Neural progenitor cell (in vitro differentiated cells): ENCODE data around the gene SLC11A1. TPM values are rescaled to one million over a fixed set of nuclear protein-coding genes. Genes with fewer than 3 reads are reported as not detected.

Experiments
- DNase-seq: peaks from one replicate; pipeline ENCODE4 v3.0.0-alpha.2; 2016; ENCODE audit warnings: low spot score
- H2AFZ ChIP-seq: fragments of 200-600 bp; sonication (generic); replicated peaks from 2 replicates; pipeline ENCODE4 v1.6.1; 2016; ENCODE audit warnings: antibody characterized with exemption
- H3F3A ChIP-seq: fragments of 200-600 bp; sonication (generic); 2 replicates; pipeline ENCODE4 v1.6.1; 2016; ENCODE audit warnings: antibody characterized with exemption, low read depth
- H3K27ac ChIP-seq: fragments of 200-600 bp; sonication (generic); 2 replicates; pipeline ENCODE4 v1.5.1; 2016; ENCODE audit warnings: mild to moderate bottlenecking
- H3K27me3 ChIP-seq: fragments of 200-600 bp; sonication (generic); 2 replicates; pipeline ENCODE4 v1.6.1; 2016; ENCODE audit warnings: mild to moderate bottlenecking, moderate library complexity
- H3K36me3 ChIP-seq: fragments of 200-600 bp; sonication (generic); 2 replicates; pipeline ENCODE4 v1.5.1; 2016
- H3K4me1 ChIP-seq: fragments of 200-600 bp; sonication (generic); 2 replicates; pipeline ENCODE4 v1.6.1; 2016; ENCODE audit warnings: mixed run types
- H3K4me2 ChIP-seq: fragments of 200-600 bp; sonication (generic); 2 replicates; pipeline ENCODE4 v1.6.1; 2016
- H3K4me3 ChIP-seq: fragments of 200-600 bp; sonication (generic); 2 replicates; pipeline ENCODE4 v1.5.1; 2016
- H3K79me2 ChIP-seq: fragments of 200-600 bp; sonication (generic); 2 replicates; pipeline ENCODE4 v1.6.1; 2016; ENCODE audit warnings: low read depth
- H3K9ac ChIP-seq: fragments of 200-600 bp; sonication (generic); 2 replicates; pipeline ENCODE4 v1.6.1; 2016
- H3K9me3 ChIP-seq: fragments of 200-600 bp; sonication (generic); 2 replicates; pipeline ENCODE4 v1.5.1; 2016; ENCODE audit warnings: low read depth
- H4K20me1 ChIP-seq: fragments of 200-600 bp; sonication (generic); 2 replicates; pipeline ENCODE4 v1.6.1; 2016; ENCODE audit warnings: low read depth
- H3K27ac Mint-ChIP-seq: 3 replicates; pipeline ENCODE4 v1.8.0; 2021; ENCODE audit warnings: mixed read lengths
- H3K27me3 Mint-ChIP-seq: 2 replicates; pipeline ENCODE4 v1.8.0; 2022; ENCODE audit warnings: low read depth, mild to moderate bottlenecking, inconsistent platforms, moderate library complexity, mixed read lengths; ENCODE audit not compliant: insufficient read depth
- H3K36me3 Mint-ChIP-seq: 3 replicates; pipeline ENCODE4 v1.8.0; 2021; ENCODE audit warnings: mixed read lengths
- H3K4me1 Mint-ChIP-seq: 3 replicates; pipeline ENCODE4 v1.8.0; 2021; ENCODE audit warnings: mixed read lengths
- H3K4me3 Mint-ChIP-seq: 3 replicates; pipeline ENCODE4 v1.8.0; 2021; ENCODE audit warnings: mild to moderate bottlenecking, moderate library complexity, mixed read lengths
- H3K9me3 Mint-ChIP-seq: 3 replicates; pipeline ENCODE4 v1.8.0; 2020; ENCODE audit warnings: mixed read lengths
- EZH2 ChIP-seq: fragments of 200-600 bp; sonication (generic); IDR thresholded peaks from 2 replicates; pipeline ENCODE4 v1.6.1; 2017; ENCODE audit warnings: antibody characterized with exemption, mild to moderate bottlenecking, moderate library complexity
- EZH2phosphoT487 ChIP-seq: fragments of 200-600 bp; sonication (generic); IDR thresholded peaks from 2 replicates; pipeline ENCODE4 v1.6.1; 2017; ENCODE audit warnings: antibody characterized with exemption
- total RNA-seq: library from RNA; depleted of rRNA; stranded (reverse); fragments of >200 nt; gene quantifications from 2 replicates; pipeline ENCODE4 v1.2.3, GENCODE V29; 2015; ENCODE audit warnings: low replicate concordance
- TF ChIP-seq, protein P1 (sequence below): fragments of 200-600 bp; sonication (generic); IDR thresholded peaks from 2 replicates; pipeline ENCODE4 v1.5.1; 2017; ENCODE audit warnings: antibody characterized with exemption, mild to moderate bottlenecking

SLC11A1 gene
- total RNA-seq, 1 donor from 2014 or later: not detected

GRCh38 chr2:218384975-218385374 lies 2.9 kb downstream of the SLC11A1 start:
- no peaks in the 10 kb centered on the region for H3K4me1 Mint-ChIP-seq
- Histone ChIP-seq H3F3A (peaks cover 25% of the 10 kb centered on the region), H2AFZ (no peak overlapping the region), H3K4me1 (no peaks in the 10 kb centered on the region), H3K27ac (no peak overlapping the region), H3K36me3 (no peaks in the 10 kb centered on the region), H3K4me3 (no peak overlapping the region), H3K9me3 (no peaks in the 10 kb centered on the region), H3K4me2 (no peak overlapping the region), H4K20me1 (no peaks in the 10 kb centered on the region), H3K79me2 (no peaks in the 10 kb centered on the region), H3K27me3 (peaks cover 28% of the 10 kb centered on the region), H3K9ac (no peak overlapping the region)
- H3K36me3 Mint-ChIP-seq: no peaks in the 10 kb centered on the region
- H3K4me3 Mint-ChIP-seq: no peak overlapping the region
- H3K27ac Mint-ChIP-seq: no peak overlapping the region
- H3K27me3 Mint-ChIP-seq: peaks cover 17% of the 10 kb centered on the region
- H3K9me3 Mint-ChIP-seq: no peaks in the 10 kb centered on the region
- DNase-seq: no peak
- TF ChIP-seq, protein P1, sequence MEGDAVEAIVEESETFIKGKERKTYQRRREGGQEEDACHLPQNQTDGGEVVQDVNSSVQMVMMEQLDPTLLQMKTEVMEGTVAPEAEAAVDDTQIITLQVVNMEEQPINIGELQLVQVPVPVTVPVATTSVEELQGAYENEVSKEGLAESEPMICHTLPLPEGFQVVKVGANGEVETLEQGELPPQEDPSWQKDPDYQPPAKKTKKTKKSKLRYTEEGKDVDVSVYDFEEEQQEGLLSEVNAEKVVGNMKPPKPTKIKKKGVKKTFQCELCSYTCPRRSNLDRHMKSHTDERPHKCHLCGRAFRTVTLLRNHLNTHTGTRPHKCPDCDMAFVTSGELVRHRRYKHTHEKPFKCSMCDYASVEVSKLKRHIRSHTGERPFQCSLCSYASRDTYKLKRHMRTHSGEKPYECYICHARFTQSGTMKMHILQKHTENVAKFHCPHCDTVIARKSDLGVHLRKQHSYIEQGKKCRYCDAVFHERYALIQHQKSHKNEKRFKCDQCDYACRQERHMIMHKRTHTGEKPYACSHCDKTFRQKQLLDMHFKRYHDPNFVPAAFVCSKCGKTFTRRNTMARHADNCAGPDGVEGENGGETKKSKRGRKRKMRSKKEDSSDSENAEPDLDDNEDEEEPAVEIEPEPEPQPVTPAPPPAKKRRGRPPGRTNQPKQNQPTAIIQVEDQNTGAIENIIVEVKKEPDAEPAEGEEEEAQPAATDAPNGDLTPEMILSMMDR: no peak
- TF ChIP-seq EZH2 (no peak), EZH2phosphoT487 (no peak)

- H3K4me3 Mint-ChIP-seq: no peak overlapping the region
- Histone ChIP-seq H3K4me1 (no peaks in the 10 kb centered on the region), H3K4me2 (peak overlapping the region; percentile 71), H3K79me2 (no peaks in the 10 kb centered on the region), H3K27me3 (peaks cover 28% of the 10 kb centered on the region), H3K9me3 (no peaks in the 10 kb centered on the region), H2AFZ (peak overlapping the region; percentile 96), H3K36me3 (no peaks in the 10 kb centered on the region), H3K4me3 (peak overlapping the region; percentile 50), H3K9ac (no peak overlapping the region), H3F3A (peaks cover 25% of the 10 kb centered on the region), H3K27ac (no peak overlapping the region), H4K20me1 (no peaks in the 10 kb centered on the region)
- TF ChIP-seq, protein P1: no peak
- TF ChIP-seq EZH2phosphoT487 (no peak), EZH2 (no peak)
- H3K9me3 Mint-ChIP-seq: no peaks in the 10 kb centered on the region
- peak; percentile 7 for DNase-seq
- H3K27ac Mint-ChIP-seq: no peak overlapping the region
- no peaks in the 10 kb centered on the region for H3K36me3 Mint-ChIP-seq
- H3K4me1 Mint-ChIP-seq: no peaks in the 10 kb centered on the region
- peaks cover 16% of the 10 kb centered on the region for H3K27me3 Mint-ChIP-seq
These were observed 4.7 kb downstream of the SLC11A1 start for GRCh38 chr2:218386505-218387368.

GRCh38 chr2:218387369-218388194 lies 5.5 kb downstream of the SLC11A1 start:
- Histone ChIP-seq H3K9me3 (no peaks in the 10 kb centered on the region), H3K4me3 (peak overlapping the region; percentile 50), H2AFZ (peak overlapping the region; percentile 96), H4K20me1 (no peaks in the 10 kb centered on the region), H3K9ac (no peak overlapping the region), H3K27ac (no peak overlapping the region), H3K4me2 (peak overlapping the region; percentile 71), H3K36me3 (no peaks in the 10 kb centered on the region), H3K27me3 (peaks cover 28% of the 10 kb centered on the region), H3K79me2 (no peaks in the 10 kb centered on the region), H3F3A (peaks cover 25% of the 10 kb centered on the region), H3K4me1 (no peaks in the 10 kb centered on the region)
- Mint-ChIP-seq H3K4me1 (no peaks in the 10 kb centered on the region), H3K36me3 (no peaks in the 10 kb centered on the region), H3K27ac (no peak overlapping the region), H3K4me3 (peak overlapping the region; percentile 63), H3K27me3 (peaks cover 14% of the 10 kb centered on the region), H3K9me3 (no peaks in the 10 kb centered on the region)
- DNase-seq: peak; percentile 79
- TF ChIP-seq, protein P1: no peak
- no peak for TF ChIP-seq EZH2phosphoT487
- TF ChIP-seq EZH2: no peak
